DLD1 (cell line): ENCODE measurements around the gene PDGFRA.
"Not testable (repeated sequence)": the region's sequence is repeated elsewhere in the genome, so short reads cannot be mapped to it uniquely, and the experiment has no call there.

Experiments
- in situ Hi-C: cut with HindIII; loops from 2 replicates; pipeline ENCODE4 v1.10.0; 2017; ENCODE audit warnings: low sequenced_read_pairs

PDGFRA gene

GRCh38 chr4:54227256-54228055, 1.6 kb upstream of the PDGFRA start:
- in situ Hi-C loops = no loop called here

DNA sequence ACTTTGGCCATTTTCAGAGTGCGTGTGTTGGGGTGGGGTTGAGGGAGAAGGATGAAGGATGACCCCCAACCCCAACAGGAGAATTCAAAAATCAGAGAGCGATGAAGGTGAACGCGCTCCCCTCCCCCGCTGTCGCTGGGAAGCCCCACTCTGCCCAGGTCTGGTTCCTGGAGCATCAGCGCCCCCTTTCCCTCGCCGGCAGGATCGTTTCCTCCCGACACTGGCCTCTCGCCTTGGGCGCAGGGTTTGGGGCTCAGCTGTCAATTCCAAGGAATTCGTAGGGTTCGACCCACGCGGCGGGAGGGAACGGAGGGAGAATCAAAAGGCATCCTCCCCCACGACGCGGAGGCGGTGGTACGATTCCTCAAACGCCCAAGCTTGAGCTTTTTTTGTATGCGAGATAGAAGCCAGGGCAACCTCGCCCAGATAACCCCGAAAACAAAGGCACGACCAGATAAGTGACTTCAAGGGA, 1.0 kb upstream of the PDGFRA start:
- in situ Hi-C loops = no loop called here

DNA sequence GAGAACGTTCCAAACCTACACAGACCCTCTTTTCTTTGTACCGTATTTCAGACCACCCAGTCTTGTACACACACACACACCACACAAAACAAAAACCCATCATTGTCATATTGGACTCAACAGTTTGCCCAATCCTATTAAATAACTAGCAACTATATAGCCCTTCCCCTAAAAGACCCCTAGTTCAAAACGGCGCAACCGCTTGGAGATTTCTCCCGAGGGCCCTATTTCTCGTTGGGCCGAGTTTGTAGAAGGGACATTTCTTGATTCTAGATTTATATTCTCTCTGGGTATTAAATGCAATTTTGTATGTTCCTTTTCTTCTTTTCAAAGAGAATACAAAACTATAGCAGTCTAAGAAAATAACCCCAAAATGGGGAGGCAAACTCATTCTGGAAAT, 547 bp upstream of the PDGFRA start:
- in situ Hi-C loops = no loop called here

- in situ Hi-C loops = no loop called here
Measured at GRCh38 chr4:54229631-54230483, 764 bp downstream of the PDGFRA start.

- in situ Hi-C loops = no loop called here
Measured at GRCh38 chr4:54230484-54231418, 1.7 kb downstream of the PDGFRA start.

GRCh38 chr4:54231419-54231767, 2.3 kb downstream of the PDGFRA start:
- in situ Hi-C loops = no loop called here

GRCh38 chr4:54231768-54232688, 2.9 kb downstream of the PDGFRA start:
- in situ Hi-C loops = no loop called here

GRCh38 chr4:54233277-54233696, 4.2 kb downstream of the PDGFRA start:
- in situ Hi-C loops = no loop called here

GRCh38 chr4:54233697-54234496, 4.8 kb downstream of the PDGFRA start:
- in situ Hi-C loops = no loop called here

- in situ Hi-C loops = no loop called here
Measured at GRCh38 chr4:54234497-54235205, 5.6 kb downstream of the PDGFRA start.

GRCh38 chr4:54236316-54236715, 7.2 kb downstream of the PDGFRA start:
- in situ Hi-C loops = not testable (repeated sequence)

GRCh38 chr4:54237770-54238169, 8.7 kb downstream of the PDGFRA start:
- in situ Hi-C loops = no loop called here

- in situ Hi-C loops = no loop called here
Measured at GRCh38 chr4:54238389-54238788, 9.3 kb downstream of the PDGFRA start.

DNA sequence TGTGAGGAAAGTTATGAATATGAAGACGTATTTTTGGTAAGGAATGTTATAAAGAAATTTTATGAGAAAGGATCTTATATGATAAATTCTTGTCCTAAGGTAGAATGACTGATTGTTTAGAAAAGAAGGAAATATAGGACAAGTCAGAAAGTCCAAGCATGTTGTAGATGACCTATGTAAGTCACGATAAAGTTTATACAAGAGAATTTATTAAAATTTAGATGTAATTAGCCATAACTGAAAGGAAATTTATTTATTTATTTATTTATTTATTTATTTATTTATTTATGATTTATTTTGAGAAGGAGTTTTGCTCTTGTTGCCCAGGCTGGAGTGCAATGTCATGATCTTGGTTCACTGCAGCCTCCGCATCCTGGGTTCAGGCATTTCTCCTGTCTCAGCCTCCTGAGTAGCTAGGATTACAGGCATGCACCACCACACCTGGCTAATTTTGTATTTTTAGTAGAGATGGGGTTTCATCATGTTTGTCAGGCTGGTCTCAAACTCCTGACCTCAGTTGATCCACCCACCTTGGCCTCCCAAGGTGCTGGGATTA, 12.3 kb downstream of the PDGFRA start:
- in situ Hi-C loops = not testable (repeated sequence)

- in situ Hi-C loops = not testable (repeated sequence)
Measured at GRCh38 chr4:54243541-54243940, 14.4 kb downstream of the PDGFRA start.

- in situ Hi-C loops = not testable (repeated sequence)
Measured at GRCh38 chr4:54252312-54252711, 23.2 kb downstream of the PDGFRA start.

- in situ Hi-C loops = no loop called here
Measured at GRCh38 chr4:54254116-54254914, 25.2 kb downstream of the PDGFRA start.
